ENCODE results near the gene CDH4. TPM values are rescaled to one million over a fixed set of nuclear protein-coding genes. Genes with fewer than 3 reads are reported as not detected.

Gene CDH4
- total and polyA plus RNA-seq, 11 donors: 0.04 to 0.54 (median 0.08) TPM; not detected in 1

- intact Hi-C loops (cut with DNase I): loop anchor here in 1 of 10 donors (10.0 kb wide), 1 partner anchor 68 kb away; no protein-coding TSS in a partner anchor
- DNase-seq (peak in 1 of 5 donors; percentile 17), ATAC-seq (no peak)
- H3K27ac ChIP-seq: no peak overlapping the region
- 78 to 81% (median 80%) methylated on average over 12 to 15 of the region's 15 CpGs for WGBS, 4 donors
- H3K9me3 ChIP-seq: no peaks in the 10 kb centered on the region
- H3K4me3 ChIP-seq: no peak overlapping the region
- no peaks in the 10 kb centered on the region for H3K36me3 ChIP-seq
- H3K27me3 ChIP-seq: peaks cover 0 to 38% (median 3%) of the 10 kb centered on the region in 9 donors
- TF ChIP-seq POLR2A (IDR thresholded peaks at IDR 0.05): no peak
- TF ChIP-seq CTCF (IDR thresholded peaks at IDR 0.05): no peak
- H3K4me1 ChIP-seq: peaks cover 0 to 10% (median 0%) of the 10 kb centered on the region in 12 donors
These were observed 330.3 kb downstream of the CDH4 start for GRCh38 chr20:61582196-61582923.

GRCh38 chr20:61583356-61583755 is 331.3 kb downstream of the CDH4 start:
- ATAC-seq (no peak), DNase-seq (peak in 1 of 5 donors; percentile 11)
- WGBS, 4 donors: 64 to 70% (median 65%) methylated on average over 9 of the region's 9 CpGs
- Histone ChIP-seq H3K27ac (no peak overlapping the region), H3K36me3 (no peaks in the 10 kb centered on the region), H3K4me1 (peaks cover 0 to 10% (median 0%) of the 10 kb centered on the region in 12 donors), H3K9me3 (no peaks in the 10 kb centered on the region), H3K4me3 (no peak overlapping the region), H3K27me3 (peaks cover 0 to 48% (median 3%) of the 10 kb centered on the region in 9 donors)
- TF ChIP-seq CTCF (IDR thresholded peaks at IDR 0.05) (no peak), POLR2A (IDR thresholded peaks at IDR 0.05) (no peak)
- intact Hi-C loops (cut with DNase I): loop anchor here in 1 of 10 donors (10.0 kb wide), 1 partner anchor 69 kb away; no protein-coding TSS in a partner anchor

GRCh38 chr20:61584851-61585250 is 332.8 kb downstream of the CDH4 start:
- TF ChIP-seq CTCF (IDR thresholded peaks at IDR 0.05) (no peak), POLR2A (IDR thresholded peaks at IDR 0.05) (no peak)
- H3K9me3 ChIP-seq: no peaks in the 10 kb centered on the region
- H3K27me3 ChIP-seq: peaks cover 0 to 43% (median 5%) of the 10 kb centered on the region in 9 donors
- peaks cover 0 to 10% (median 0%) of the 10 kb centered on the region in 12 donors for H3K4me1 ChIP-seq
- no peak overlapping the region for H3K27ac ChIP-seq
- ATAC-seq (peak; percentile 92 to 96 (median 94)), DNase-seq (peak; percentile 38 to 83 (median 66))
- 14 to 31% (median 19%) methylated on average over 8 to 10 of the region's 10 CpGs for WGBS, 4 donors
- no peaks in the 10 kb centered on the region for H3K36me3 ChIP-seq
- H3K4me3 ChIP-seq: no peak overlapping the region
- intact Hi-C loops (cut with DNase I): loop anchor here in 1 of 10 donors (10.0 kb wide), 1 partner anchor 70 kb away; no protein-coding TSS in a partner anchor

GRCh38 chr20:61585764-61586163 is 333.7 kb downstream of the CDH4 start:
- peaks cover 0 to 10% (median 0%) of the 10 kb centered on the region in 12 donors for H3K4me1 ChIP-seq
- H3K27ac ChIP-seq: no peak overlapping the region
- 92 to 98% (median 94%) methylated on average over 2 of the region's 2 CpGs for WGBS, 4 donors
- ATAC-seq (no peak), DNase-seq (peak in 1 of 5 donors; percentile 1)
- H3K36me3 ChIP-seq: no peaks in the 10 kb centered on the region
- TF ChIP-seq CTCF (IDR thresholded peaks at IDR 0.05): no peak
- no peak for TF ChIP-seq POLR2A (IDR thresholded peaks at IDR 0.05)
- H3K9me3 ChIP-seq: no peaks in the 10 kb centered on the region
- no peak overlapping the region for H3K4me3 ChIP-seq
- peaks cover 0 to 42% (median 7%) of the 10 kb centered on the region in 9 donors for H3K27me3 ChIP-seq
- intact Hi-C loops (cut with DNase I): loop anchor here in 1 of 10 donors (10.0 kb wide), 1 partner anchor 71 kb away; no protein-coding TSS in a partner anchor
